Muscle layer of duodenum (tissue), 2 donors: ENCODE results near the gene TMEM271.
"Not testable (repeated sequence)": the region's sequence is repeated elsewhere in the genome, so short reads cannot be mapped to it uniquely, and the experiment has no call there.

Source experiments
- H3K27ac ChIP-seq: one replicate; pipeline ENCODE4 v1.7.0; 2013; ENCODE audit warnings: mild to moderate bottlenecking, low read length
- H3K27me3 ChIP-seq: one replicate; pipeline ENCODE4 v1.7.0; 2013; ENCODE audit warnings: low read depth, mild to moderate bottlenecking, control low read depth, low read length
- H3K36me3 ChIP-seq, 2 donors: one replicate each; pipeline ENCODE4 v1.7.0; 2013; ENCODE audit warnings: low read length in 2 of 2, control low read depth in 1 of 2, mild to moderate bottlenecking in 1 of 2; ENCODE audit not compliant: insufficient read depth in 2 of 2, control insufficient read depth in 1 of 2
- H3K4me1 ChIP-seq, 2 donors: one replicate each; pipeline ENCODE4 v1.7.0; 2013; ENCODE audit warnings: low read length in 2 of 2, mild to moderate bottlenecking in 2 of 2, control low read depth in 1 of 2, moderate library complexity in 1 of 2; ENCODE audit not compliant: insufficient read depth in 2 of 2, control insufficient read depth in 1 of 2
- H3K4me3 ChIP-seq, 2 donors: one replicate each; pipeline ENCODE4 v1.7.0; 2013; ENCODE audit warnings: low read length in 2 of 2, low read depth in 1 of 2, mild to moderate bottlenecking in 1 of 2
- H3K9me3 ChIP-seq, 2 donors: one replicate each; pipeline ENCODE4 v1.7.0; 2013; ENCODE audit warnings: low read length in 2 of 2, control low read depth in 1 of 2, mild to moderate bottlenecking in 1 of 2; ENCODE audit not compliant: control insufficient read depth in 1 of 2
- donor health status: healthy.

The TMEM271 gene

DNA sequence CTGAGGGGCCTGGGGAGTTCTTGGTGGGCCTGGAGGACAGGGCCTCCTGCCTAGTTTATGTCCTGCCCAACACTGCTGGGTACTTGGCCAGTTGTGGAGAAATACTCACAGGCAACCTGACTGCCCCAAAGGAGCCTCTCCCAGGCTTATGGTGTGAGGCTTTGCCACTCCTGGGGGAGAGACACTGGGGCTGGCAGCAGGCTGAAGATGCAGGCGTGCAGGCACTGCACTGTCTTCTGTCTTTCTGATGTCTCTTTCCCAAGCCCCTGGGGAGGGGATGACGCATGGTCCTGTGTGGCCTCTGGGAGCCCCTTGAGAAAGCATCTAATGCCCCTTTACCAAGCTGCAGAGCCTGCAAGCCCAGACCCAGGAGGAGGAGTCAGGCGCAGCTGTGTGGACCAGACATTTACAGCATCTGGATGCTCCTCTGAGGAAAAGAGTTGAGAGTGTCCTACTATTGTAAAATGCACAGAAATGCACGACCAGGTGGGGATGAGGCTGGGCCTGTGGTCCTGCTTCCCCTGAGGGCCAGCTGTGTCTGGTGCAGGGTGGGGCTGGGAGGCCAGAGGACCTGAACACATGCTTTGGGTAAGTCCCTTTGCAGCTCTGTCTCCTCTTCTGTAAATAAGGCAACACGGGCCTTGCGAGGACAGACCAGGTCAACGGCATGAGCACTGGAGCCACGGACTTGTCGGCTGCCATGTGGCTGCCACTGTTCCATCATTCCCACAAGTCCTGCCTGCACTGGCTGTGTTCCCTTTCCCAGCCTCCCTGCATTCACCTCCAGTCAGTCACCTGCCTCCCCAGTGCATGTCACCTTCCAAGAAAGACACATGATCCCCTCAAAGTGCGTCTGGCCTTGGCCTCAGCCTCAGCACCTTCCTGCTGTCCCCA, 8.4 kb downstream of the TMEM271 start:
- H3K9me3 ChIP-seq = no peaks in the 10 kb centered on the region
- no peaks in the 10 kb centered on the region for H3K36me3 ChIP-seq
- H3K27ac ChIP-seq = no peak overlapping the region
- no peaks in the 10 kb centered on the region for H3K4me1 ChIP-seq
- H3K27me3 ChIP-seq = peaks cover 8% of the 10 kb centered on the region
- no peak overlapping the region for H3K4me3 ChIP-seq

- no peak overlapping the region for H3K27ac ChIP-seq
Observed at GRCh38 chr4:566508-567295, 9.4 kb downstream of the TMEM271 start.

GRCh38 chr4:566035-566434, 10.1 kb downstream of the TMEM271 start:
- H3K9me3 ChIP-seq = no peaks in the 10 kb centered on the region
- no peak overlapping the region for H3K27ac ChIP-seq
- no peaks in the 10 kb centered on the region for H3K36me3 ChIP-seq
- no peak overlapping the region for H3K4me3 ChIP-seq
- no peaks in the 10 kb centered on the region for H3K4me1 ChIP-seq
- H3K27me3 ChIP-seq = no peaks in the 10 kb centered on the region

More at GRCh38 chr4:566508-567295, 9.4 kb downstream of the TMEM271 start:
- Histone ChIP-seq H3K9me3 (no peaks in the 10 kb centered on the region), H3K27me3 (peaks cover under 1% of the 10 kb centered on the region), H3K4me3 (no peak overlapping the region), H3K4me1 (no peaks in the 10 kb centered on the region), H3K36me3 (no peaks in the 10 kb centered on the region)

DNA sequence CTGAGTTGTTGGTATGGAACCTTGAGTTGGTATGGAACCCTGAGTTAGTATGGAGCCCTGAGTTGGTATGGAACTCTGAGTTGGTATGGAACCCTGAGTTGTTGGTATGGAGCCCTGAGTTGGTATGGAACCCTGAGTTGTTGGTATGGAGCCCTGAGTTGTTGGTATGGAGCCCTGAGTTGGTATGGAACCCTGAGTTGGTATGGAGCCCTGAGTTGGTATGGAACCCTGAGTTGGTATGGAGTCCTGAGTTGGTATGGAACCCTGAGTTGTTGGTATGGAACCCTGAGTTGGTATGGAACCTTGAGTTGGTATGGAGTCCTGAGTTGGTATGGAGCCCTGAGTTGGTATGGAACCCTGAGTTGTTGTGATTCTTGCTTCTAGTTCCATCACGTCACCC, 10.5 kb downstream of the TMEM271 start:
- not testable (repeated sequence) for H3K4me3 ChIP-seq, H3K27me3 ChIP-seq, H3K36me3 ChIP-seq, H3K4me1 ChIP-seq, H3K27ac ChIP-seq, H3K9me3 ChIP-seq

DNA sequence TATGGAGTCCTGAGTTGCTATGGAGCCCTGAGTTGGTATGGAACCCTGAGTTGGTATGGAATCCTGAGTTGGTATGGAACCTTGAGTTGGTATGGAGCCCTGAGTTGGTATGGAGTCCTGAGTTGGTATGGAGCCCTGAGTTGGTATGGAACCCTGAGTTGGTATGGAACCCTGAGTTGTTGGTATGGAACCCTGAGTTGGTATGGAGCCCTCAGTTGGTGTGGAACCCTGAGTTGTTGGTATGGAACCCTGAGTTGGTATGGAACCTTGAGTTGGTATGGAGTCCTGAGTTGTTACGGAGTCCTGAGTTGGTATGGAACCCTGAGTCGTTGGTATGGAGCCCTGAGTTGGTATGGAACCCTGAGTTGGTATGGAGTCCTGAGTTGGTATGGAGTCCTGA, 13.6 kb downstream of the TMEM271 start:
- not testable (repeated sequence) for H3K36me3 ChIP-seq, H3K4me1 ChIP-seq, H3K27me3 ChIP-seq, H3K27ac ChIP-seq, H3K4me3 ChIP-seq, H3K9me3 ChIP-seq

DNA sequence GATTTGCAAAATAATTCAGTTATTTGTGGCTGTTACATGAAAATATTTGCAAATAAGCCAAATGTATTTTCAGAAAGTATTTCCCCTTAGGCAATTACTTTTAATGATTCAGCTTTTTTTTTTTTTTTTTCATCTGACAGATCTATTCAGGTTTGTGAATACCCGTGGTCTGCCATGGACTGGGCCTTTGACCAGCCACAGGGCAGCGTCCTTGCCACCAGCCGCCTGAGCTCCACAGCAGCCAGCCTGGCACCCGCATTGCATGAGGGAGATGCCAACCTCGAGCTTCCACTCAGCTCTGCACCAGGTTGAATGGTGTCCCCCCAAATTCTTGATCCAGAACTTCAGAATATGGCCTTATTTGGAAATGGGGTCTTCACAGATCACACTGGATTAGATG, 14.7 kb downstream of the TMEM271 start:
- no peaks in the 10 kb centered on the region for H3K27me3 ChIP-seq
- H3K9me3 ChIP-seq = no peaks in the 10 kb centered on the region
- no peak overlapping the region for H3K27ac ChIP-seq
- no peaks in the 10 kb centered on the region for H3K36me3 ChIP-seq
- H3K4me3 ChIP-seq = no peak overlapping the region
- no peaks in the 10 kb centered on the region for H3K4me1 ChIP-seq

- Histone ChIP-seq H3K4me3 (no peak overlapping the region), H3K4me1 (no peaks in the 10 kb centered on the region), H3K27ac (no peak overlapping the region), H3K9me3 (no peaks in the 10 kb centered on the region), H3K36me3 (no peaks in the 10 kb centered on the region), H3K27me3 (no peaks in the 10 kb centered on the region)
Observed at GRCh38 chr4:560731-561291, 15.3 kb downstream of the TMEM271 start.

DNA sequence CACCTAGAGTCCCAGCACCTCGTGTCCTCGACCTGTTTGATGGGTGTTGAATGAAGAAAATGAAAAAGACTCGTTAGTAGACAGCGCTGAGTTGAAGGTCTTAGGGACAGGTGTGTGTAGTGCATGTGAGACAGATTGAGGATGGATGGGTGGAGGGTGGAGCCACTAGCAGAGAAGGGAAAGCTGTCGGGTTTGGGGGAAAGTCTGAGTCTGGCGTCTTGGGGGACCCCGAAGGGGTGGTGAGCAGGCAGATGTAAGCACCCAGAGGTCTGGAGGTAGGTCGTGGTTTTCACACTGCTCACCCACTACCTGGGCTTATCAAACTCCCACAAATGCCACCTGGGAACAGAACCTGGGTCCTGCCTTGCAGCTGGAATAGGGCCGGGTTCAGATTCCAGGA, 16.0 kb downstream of the TMEM271 start:
- H3K36me3 ChIP-seq = no peaks in the 10 kb centered on the region
- H3K27me3 ChIP-seq = no peaks in the 10 kb centered on the region
- H3K27ac ChIP-seq = no peak overlapping the region
- no peaks in the 10 kb centered on the region for H3K4me1 ChIP-seq
- no peak overlapping the region for H3K4me3 ChIP-seq
- H3K9me3 ChIP-seq = no peaks in the 10 kb centered on the region

- H3K4me3 ChIP-seq = no peak overlapping the region
- no peak overlapping the region for H3K27ac ChIP-seq
- H3K36me3 ChIP-seq = no peaks in the 10 kb centered on the region
- H3K9me3 ChIP-seq = no peaks in the 10 kb centered on the region
- no peaks in the 10 kb centered on the region for H3K4me1 ChIP-seq
- H3K27me3 ChIP-seq = no peaks in the 10 kb centered on the region
Observed at GRCh38 chr4:555566-556275, 20.4 kb downstream of the TMEM271 start.

GRCh38 chr4:554793-555320, 21.2 kb downstream of the TMEM271 start:
- H3K4me1 ChIP-seq, H3K4me3 ChIP-seq, H3K36me3 ChIP-seq, H3K9me3 ChIP-seq, H3K27ac ChIP-seq, H3K27me3 ChIP-seq: not testable (repeated sequence)

GRCh38 chr4:552019-552418, 24.1 kb downstream of the TMEM271 start:
- Histone ChIP-seq H3K4me1 (no peaks in the 10 kb centered on the region), H3K36me3 (no peaks in the 10 kb centered on the region), H3K4me3 (no peak overlapping the region), H3K9me3 (no peaks in the 10 kb centered on the region), H3K27ac (no peak overlapping the region), H3K27me3 (no peaks in the 10 kb centered on the region)
